ENCODE results near the gene MED4. TPM values are rescaled to one million over a fixed set of nuclear protein-coding genes. Genes with fewer than 3 reads are reported as not detected.

Gene MED4
- total RNA-seq, 3 donors from 2014 or later (not counting 1 experiment from before 2014, with no cell fraction given): 58.2 to 59.3 (median 58.4) TPM

GRCh38 chr13:48070942-48071341 is 24.0 kb downstream of the MED4 start:
- Histone ChIP-seq H3K36me3 (ENCODE audit: control insufficient read depth, insufficient read depth, low read length) (peaks cover 72% of the 10 kb centered on the region), H3K27me3 (ENCODE audit: control insufficient read depth, insufficient read depth, low read length) (no peaks in the 10 kb centered on the region), H3K27ac (ENCODE audit: low read length) (no peak overlapping the region), H3K4me3 (ENCODE audit: low read length) (no peak overlapping the region), H3K4me1 (ENCODE audit: control insufficient read depth, insufficient read depth, low read length) (no peaks in the 10 kb centered on the region), H3K9me3 (ENCODE audit: control insufficient read depth, insufficient read depth, low read length) (peaks cover 33% of the 10 kb centered on the region)
- ATAC-seq: no peak
- Mint-ChIP-seq H3K9me3 (peaks cover 0 to 16% of the 10 kb centered on the region in 2 donors), H3K4me3 (no peak overlapping the region), H3K27me3 (ENCODE audit: low read depth in 2 of 2) (no peaks in the 10 kb centered on the region), H3K4me1 (no peaks in the 10 kb centered on the region), H3K36me3 (peaks cover 54% of the 10 kb centered on the region), H3K27ac (no peak overlapping the region)
- 76% methylated on average over 5 of the region's 5 CpGs for WGBS (ENCODE audit: insufficient coverage)
- no peak for TF ChIP-seq CTCF (IDR thresholded peaks at IDR 0.05)
- DNase-seq: no peak
- intact Hi-C loops (cut with micrococcal nuclease): no loop called here

- DNase-seq: no peak
- TF ChIP-seq CTCF (IDR thresholded peaks at IDR 0.05): no peak
- H3K36me3 ChIP-seq (ENCODE audit: control insufficient read depth, insufficient read depth, low read length): peaks cover 61% of the 10 kb centered on the region
- no peaks in the 10 kb centered on the region for H3K4me1 Mint-ChIP-seq
- no peak overlapping the region for H3K4me3 Mint-ChIP-seq
- H3K27ac Mint-ChIP-seq: no peak overlapping the region
- no peak overlapping the region for H3K27ac ChIP-seq (ENCODE audit: low read length)
- peaks cover 45% of the 10 kb centered on the region for H3K36me3 Mint-ChIP-seq
- H3K4me3 ChIP-seq (ENCODE audit: low read length): no peak overlapping the region
- ATAC-seq: no peak
- H3K9me3 Mint-ChIP-seq: peaks cover 0 to 16% of the 10 kb centered on the region in 2 donors
- no peaks in the 10 kb centered on the region for H3K4me1 ChIP-seq (ENCODE audit: control insufficient read depth, insufficient read depth, low read length)
- no peaks in the 10 kb centered on the region for H3K27me3 Mint-ChIP-seq (ENCODE audit: low read depth in 2 of 2)
- peaks cover 33% of the 10 kb centered on the region for H3K9me3 ChIP-seq (ENCODE audit: control insufficient read depth, insufficient read depth, low read length)
- intact Hi-C loops (cut with micrococcal nuclease): no loop called here
- no peaks in the 10 kb centered on the region for H3K27me3 ChIP-seq (ENCODE audit: control insufficient read depth, insufficient read depth, low read length)
- WGBS (ENCODE audit: insufficient coverage): 90% methylated on average over 1 of the region's 1 CpG
Observed at GRCh38 chr13:48069573-48069972, 25.3 kb downstream of the MED4 start.

- no CpG with 5 or more reads among the region's 2 CpGs for WGBS (ENCODE audit: insufficient coverage)
- no peak overlapping the region for H3K4me3 ChIP-seq (ENCODE audit: low read length)
- peaks cover 33% of the 10 kb centered on the region for H3K9me3 ChIP-seq (ENCODE audit: control insufficient read depth, insufficient read depth, low read length)
- H3K27me3 Mint-ChIP-seq (ENCODE audit: low read depth in 2 of 2): no peaks in the 10 kb centered on the region
- no peaks in the 10 kb centered on the region for H3K4me1 ChIP-seq (ENCODE audit: control insufficient read depth, insufficient read depth, low read length)
- no peak for TF ChIP-seq CTCF (IDR thresholded peaks at IDR 0.05)
- H3K27ac Mint-ChIP-seq: no peak overlapping the region
- intact Hi-C loops (cut with micrococcal nuclease): no loop called here
- peaks cover 40% of the 10 kb centered on the region for H3K36me3 Mint-ChIP-seq
- no peaks in the 10 kb centered on the region for H3K27me3 ChIP-seq (ENCODE audit: control insufficient read depth, insufficient read depth, low read length)
- no peak for ATAC-seq
- H3K27ac ChIP-seq (ENCODE audit: low read length): no peak overlapping the region
- no peak overlapping the region for H3K4me3 Mint-ChIP-seq
- H3K4me1 Mint-ChIP-seq: no peaks in the 10 kb centered on the region
- peaks cover 56% of the 10 kb centered on the region for H3K36me3 ChIP-seq (ENCODE audit: control insufficient read depth, insufficient read depth, low read length)
- H3K9me3 Mint-ChIP-seq: peaks cover 0 to 16% of the 10 kb centered on the region in 2 donors
- DNase-seq: no peak
Observed at GRCh38 chr13:48068952-48069351, 26.0 kb downstream of the MED4 start.

- ATAC-seq (no peak), DNase-seq (peak in 1 of 2 donors; percentile 6)
- Histone ChIP-seq H3K27me3 (ENCODE audit: control insufficient read depth, insufficient read depth, low read length) (no peaks in the 10 kb centered on the region), H3K36me3 (ENCODE audit: control insufficient read depth, insufficient read depth, low read length) (peaks cover 47% of the 10 kb centered on the region), H3K27ac (ENCODE audit: low read length) (no peak overlapping the region), H3K9me3 (ENCODE audit: control insufficient read depth, insufficient read depth, low read length) (peaks cover 33% of the 10 kb centered on the region), H3K4me3 (ENCODE audit: low read length) (no peak overlapping the region), H3K4me1 (ENCODE audit: control insufficient read depth, insufficient read depth, low read length) (no peaks in the 10 kb centered on the region)
- peaks cover 0 to 16% of the 10 kb centered on the region in 2 donors for H3K9me3 Mint-ChIP-seq
- TF ChIP-seq CTCF (IDR thresholded peaks at IDR 0.05): no peak
- no peak overlapping the region for H3K4me3 Mint-ChIP-seq
- peaks cover 39% of the 10 kb centered on the region for H3K36me3 Mint-ChIP-seq
- no peaks in the 10 kb centered on the region for H3K4me1 Mint-ChIP-seq
- no peak overlapping the region for H3K27ac Mint-ChIP-seq
- intact Hi-C loops (cut with micrococcal nuclease): no loop called here
- H3K27me3 Mint-ChIP-seq (ENCODE audit: low read depth in 2 of 2): no peaks in the 10 kb centered on the region
Observed at GRCh38 chr13:48068036-48068435, 26.9 kb downstream of the MED4 start.

All from natural killer cell (primary cell).